ENCODE measurements around the gene SERPINE1.

Gene SERPINE1

GRCh38 chr7:101097561-101097960 is 29.3 kb upstream of the SERPINE1 start:
- no peak for DNase-seq (ENCODE audit: low spot score)
- H4K8ac ChIP-seq (ENCODE audit: low read depth, low read length), result no peak overlapping the region
- H2BK5ac ChIP-seq (ENCODE audit: low read length), result no peak overlapping the region
- H3K27ac ChIP-seq (replicated peaks; ENCODE audit: low read length), result no peak overlapping the region
- H3K14ac ChIP-seq (ENCODE audit: low read length), result no peak overlapping the region
- H3K9me3 ChIP-seq (replicated peaks in 1 of 2; ENCODE audit: control insufficient read depth in 2 of 2, insufficient read depth in 1 of 2, low read depth in 1 of 2, low read length in 2 of 2), result no peaks in the 10 kb centered on the region
- H3K36me3 ChIP-seq (replicated peaks in 1 of 2; ENCODE audit: control insufficient read depth in 2 of 2, insufficient read depth in 2 of 2, low read length in 2 of 2), result no peaks in the 10 kb centered on the region
- no peak overlapping the region for H3K18ac ChIP-seq (ENCODE audit: low read length)
- no peak overlapping the region for H2BK120ac ChIP-seq (ENCODE audit: low read depth, low read length)
- no peak overlapping the region for H2AK5ac ChIP-seq (ENCODE audit: low read depth, low read length)
- H3K79me1 ChIP-seq (ENCODE audit: low read depth, low read length), result no peaks in the 10 kb centered on the region
- H4K91ac ChIP-seq (ENCODE audit: low read depth, low read length, poor library complexity), result no peak overlapping the region
- H3K4me1 ChIP-seq (ENCODE audit: control insufficient read depth in 2 of 2, insufficient read depth in 1 of 2, low read depth in 1 of 2, low read length in 2 of 2), result peaks cover 9 to 14% of the 10 kb centered on the region in 2 donors
- no peak overlapping the region for H3K23ac ChIP-seq (ENCODE audit: low read depth, low read length, poor library complexity)
- H3K4me3 ChIP-seq (ENCODE audit: low read length in 2 of 2), result no peak overlapping the region
- no peak overlapping the region for H2AFZ ChIP-seq (ENCODE audit: low read length)
- H3K9ac ChIP-seq (ENCODE audit: low read depth, low read length, poor library complexity), result no peak overlapping the region
- no peak overlapping the region for H3K4me2 ChIP-seq (ENCODE audit: insufficient read depth, low read length, poor library complexity, severe bottlenecking)
- no peaks in the 10 kb centered on the region for H3K27me3 ChIP-seq (ENCODE audit: control insufficient read depth in 3 of 3, insufficient read depth in 3 of 3, low read depth in 1 of 3, low read length in 3 of 3)
- no peak overlapping the region for H2BK15ac ChIP-seq (ENCODE audit: low read length)
- no peak overlapping the region for H3K4ac ChIP-seq (ENCODE audit: low read length)
- WGBS, 2 donors (ENCODE audit: extremely low coverage in 2 of 2, insufficient read length in 2 of 2, insufficient replicate concordance in 1 of 2), result no CpG with 5 or more reads among the region's 4 CpGs
- H2BK12ac ChIP-seq (ENCODE audit: low read length), result no peak overlapping the region

DNA sequence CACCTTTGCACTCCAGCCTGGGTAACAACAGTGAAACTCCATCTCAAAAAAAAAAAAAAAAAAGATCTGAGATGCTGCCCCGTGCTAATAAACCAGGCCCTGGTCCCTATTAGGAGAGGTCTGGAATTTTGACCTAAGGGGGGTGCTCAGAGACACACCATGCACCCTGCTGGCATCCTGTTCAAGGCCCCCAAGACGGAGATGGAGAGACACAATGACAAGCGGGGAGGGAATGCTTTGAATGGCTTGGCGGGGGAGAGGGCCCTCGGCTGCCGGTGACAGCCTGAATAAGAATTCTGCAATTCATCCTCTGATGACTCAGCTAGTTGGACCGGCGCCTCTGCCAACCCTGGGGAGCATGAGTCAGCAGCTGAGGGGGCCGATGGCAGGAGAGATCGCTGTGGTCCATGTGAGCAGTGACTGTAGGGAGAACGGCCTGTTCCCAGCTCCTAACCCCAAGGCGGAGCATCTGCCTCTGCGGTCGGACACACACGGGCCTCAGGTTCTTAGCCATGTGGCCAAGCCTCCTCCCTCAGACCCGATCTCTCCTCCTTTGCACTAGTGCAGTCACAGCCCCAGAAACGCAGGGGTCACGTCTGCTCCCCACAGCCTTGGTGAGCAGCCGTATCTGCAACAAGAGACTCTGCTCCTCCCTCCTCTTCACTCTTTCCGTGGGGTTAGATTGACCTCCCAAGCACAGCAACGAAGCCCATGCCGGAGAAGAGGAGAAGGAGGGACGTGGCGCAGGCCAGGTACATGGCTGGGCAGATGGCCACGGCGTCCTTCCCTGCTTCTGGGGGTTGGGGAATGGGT is 26.7 kb upstream of the SERPINE1 start:
- peak; percentile 68 for DNase-seq (ENCODE audit: low spot score)
- Histone ChIP-seq H3K4me3 (ENCODE audit: low read length in 2 of 2) (no peak overlapping the region), H4K91ac (ENCODE audit: low read depth, low read length, poor library complexity) (peak overlapping the region; percentile 98), H2AK5ac (ENCODE audit: low read depth, low read length) (peak overlapping the region; percentile 41), H4K8ac (ENCODE audit: low read depth, low read length) (no peak overlapping the region), H3K4me1 (ENCODE audit: control insufficient read depth in 2 of 2, insufficient read depth in 1 of 2, low read depth in 1 of 2, low read length in 2 of 2) (peaks cover 9 to 14% of the 10 kb centered on the region in 2 donors), H2BK5ac (ENCODE audit: low read length) (no peak overlapping the region), H3K18ac (ENCODE audit: low read length) (peak overlapping the region; percentile 96), H3K4me2 (ENCODE audit: insufficient read depth, low read length, poor library complexity, severe bottlenecking) (no peak overlapping the region), H3K79me1 (ENCODE audit: low read depth, low read length) (no peaks in the 10 kb centered on the region), H3K9ac (ENCODE audit: low read depth, low read length, poor library complexity) (peak overlapping the region; percentile 82), H3K27ac (replicated peaks; ENCODE audit: low read length) (peak overlapping the region; percentile 61), H3K4ac (ENCODE audit: low read length) (peak overlapping the region; percentile 85), H3K9me3 (replicated peaks in 1 of 2; ENCODE audit: control insufficient read depth in 2 of 2, insufficient read depth in 1 of 2, low read depth in 1 of 2, low read length in 2 of 2) (no peaks in the 10 kb centered on the region), H3K23ac (ENCODE audit: low read depth, low read length, poor library complexity) (peak overlapping the region; percentile 81), H2AFZ (ENCODE audit: low read length) (peak overlapping the region; percentile 35), H2BK120ac (ENCODE audit: low read depth, low read length) (no peak overlapping the region), H3K27me3 (ENCODE audit: control insufficient read depth in 3 of 3, insufficient read depth in 3 of 3, low read depth in 1 of 3, low read length in 3 of 3) (no peaks in the 10 kb centered on the region), H2BK15ac (ENCODE audit: low read length) (peak overlapping the region; percentile 80), H3K36me3 (replicated peaks in 1 of 2; ENCODE audit: control insufficient read depth in 2 of 2, insufficient read depth in 2 of 2, low read length in 2 of 2) (no peaks in the 10 kb centered on the region), H3K14ac (ENCODE audit: low read length) (peak overlapping the region; percentile 61), H2BK12ac (ENCODE audit: low read length) (peak overlapping the region; percentile 88)
- no CpG with 5 or more reads among the region's 26 CpGs for WGBS, 2 donors (ENCODE audit: extremely low coverage in 2 of 2, insufficient read length in 2 of 2, insufficient replicate concordance in 1 of 2)

GRCh38 chr7:101100858-101101847 is 25.8 kb upstream of the SERPINE1 start:
- Histone ChIP-seq H3K4ac (ENCODE audit: low read length) (no peak overlapping the region), H4K91ac (ENCODE audit: low read depth, low read length, poor library complexity) (no peak overlapping the region), H2AFZ (ENCODE audit: low read length) (no peak overlapping the region), H3K4me1 (ENCODE audit: control insufficient read depth in 2 of 2, insufficient read depth in 1 of 2, low read depth in 1 of 2, low read length in 2 of 2) (peaks cover 9 to 14% of the 10 kb centered on the region in 2 donors), H3K27ac (replicated peaks; ENCODE audit: low read length) (no peak overlapping the region), H2BK5ac (ENCODE audit: low read length) (no peak overlapping the region), H2AK5ac (ENCODE audit: low read depth, low read length) (no peak overlapping the region), H3K9me3 (replicated peaks in 1 of 2; ENCODE audit: control insufficient read depth in 2 of 2, insufficient read depth in 1 of 2, low read depth in 1 of 2, low read length in 2 of 2) (no peaks in the 10 kb centered on the region), H3K9ac (ENCODE audit: low read depth, low read length, poor library complexity) (no peak overlapping the region), H3K14ac (ENCODE audit: low read length) (no peak overlapping the region), H2BK120ac (ENCODE audit: low read depth, low read length) (no peak overlapping the region), H3K36me3 (replicated peaks in 1 of 2; ENCODE audit: control insufficient read depth in 2 of 2, insufficient read depth in 2 of 2, low read length in 2 of 2) (no peaks in the 10 kb centered on the region), H4K8ac (ENCODE audit: low read depth, low read length) (no peak overlapping the region), H3K4me3 (ENCODE audit: low read length in 2 of 2) (no peak overlapping the region), H2BK12ac (ENCODE audit: low read length) (no peak overlapping the region), H3K27me3 (ENCODE audit: control insufficient read depth in 3 of 3, insufficient read depth in 3 of 3, low read depth in 1 of 3, low read length in 3 of 3) (no peaks in the 10 kb centered on the region), H3K18ac (ENCODE audit: low read length) (peak overlapping the region; percentile 78), H3K4me2 (ENCODE audit: insufficient read depth, low read length, poor library complexity, severe bottlenecking) (no peak overlapping the region), H3K23ac (ENCODE audit: low read depth, low read length, poor library complexity) (no peak overlapping the region), H2BK15ac (ENCODE audit: low read length) (peak overlapping the region; percentile 80), H3K79me1 (ENCODE audit: low read depth, low read length) (no peaks in the 10 kb centered on the region)
- WGBS, 2 donors (ENCODE audit: extremely low coverage in 2 of 2, insufficient read length in 2 of 2, insufficient replicate concordance in 1 of 2), result no CpG with 5 or more reads among the region's 18 CpGs
- DNase-seq (ENCODE audit: low spot score), result no peak

DNA sequence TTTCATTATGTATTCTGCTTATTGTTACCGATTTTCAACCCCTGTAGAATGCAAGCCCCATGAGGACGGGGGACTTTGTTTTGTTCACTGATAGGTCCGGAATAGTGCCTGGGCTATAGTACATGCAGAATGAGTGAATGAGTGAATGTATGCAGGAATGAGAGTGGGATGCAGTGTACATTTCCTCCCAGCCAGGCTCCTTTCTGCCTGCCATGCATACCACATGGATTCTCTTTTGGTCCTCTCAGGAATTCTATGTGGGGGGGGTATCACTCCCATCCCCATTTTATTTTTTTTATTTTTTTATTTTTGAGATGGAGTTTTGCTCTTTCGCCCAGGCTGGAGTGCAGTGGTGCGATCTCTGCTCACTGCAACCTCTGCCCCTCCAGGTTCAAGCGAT is 24.9 kb upstream of the SERPINE1 start:
- no peaks in the 10 kb centered on the region for H3K36me3 ChIP-seq (replicated peaks in 1 of 2; ENCODE audit: control insufficient read depth in 2 of 2, insufficient read depth in 2 of 2, low read length in 2 of 2)
- H3K14ac ChIP-seq (ENCODE audit: low read length), result no peak overlapping the region
- no CpG with 5 or more reads among the region's 6 CpGs for WGBS, 2 donors (ENCODE audit: extremely low coverage in 2 of 2, insufficient read length in 2 of 2, insufficient replicate concordance in 1 of 2)

More for the DNA sequence above, 24.9 kb upstream of the SERPINE1 start:
- Histone ChIP-seq H2AK5ac (ENCODE audit: low read depth, low read length) (no peak overlapping the region), H4K91ac (ENCODE audit: low read depth, low read length, poor library complexity) (no peak overlapping the region), H3K27ac (replicated peaks; ENCODE audit: low read length) (no peak overlapping the region), H3K27me3 (ENCODE audit: control insufficient read depth in 3 of 3, insufficient read depth in 3 of 3, low read depth in 1 of 3, low read length in 3 of 3) (no peaks in the 10 kb centered on the region), H4K8ac (ENCODE audit: low read depth, low read length) (no peak overlapping the region), H3K23ac (ENCODE audit: low read depth, low read length, poor library complexity) (no peak overlapping the region), H2AFZ (ENCODE audit: low read length) (no peak overlapping the region), H3K4me2 (ENCODE audit: insufficient read depth, low read length, poor library complexity, severe bottlenecking) (no peak overlapping the region), H3K4me3 (ENCODE audit: low read length in 2 of 2) (no peak overlapping the region), H2BK5ac (ENCODE audit: low read length) (no peak overlapping the region), H3K9me3 (replicated peaks in 1 of 2; ENCODE audit: control insufficient read depth in 2 of 2, insufficient read depth in 1 of 2, low read depth in 1 of 2, low read length in 2 of 2) (no peaks in the 10 kb centered on the region), H2BK12ac (ENCODE audit: low read length) (no peak overlapping the region), H2BK120ac (ENCODE audit: low read depth, low read length) (no peak overlapping the region), H3K9ac (ENCODE audit: low read depth, low read length, poor library complexity) (no peak overlapping the region), H2BK15ac (ENCODE audit: low read length) (no peak overlapping the region), H3K4ac (ENCODE audit: low read length) (no peak overlapping the region), H3K79me1 (ENCODE audit: low read depth, low read length) (no peaks in the 10 kb centered on the region), H3K4me1 (ENCODE audit: control insufficient read depth in 2 of 2, insufficient read depth in 1 of 2, low read depth in 1 of 2, low read length in 2 of 2) (peaks cover 9 to 14% of the 10 kb centered on the region in 2 donors), H3K18ac (ENCODE audit: low read length) (no peak overlapping the region)
- no peak for DNase-seq (ENCODE audit: low spot score)

Measured in neuronal stem cell (in vitro differentiated cells).